HG03135 (cell line): ENCODE measurements around the gene SMARCE1.

Experiments used
- ATAC-seq: cut with Tn5 transposase; IDR thresholded peaks from one replicate; pipeline ENCODE4 v1.9.1; 2021; ENCODE audit warnings: mild to moderate bottlenecking, moderate library complexity; ENCODE audit not compliant: unreplicated experiment

The SMARCE1 gene

DNA sequence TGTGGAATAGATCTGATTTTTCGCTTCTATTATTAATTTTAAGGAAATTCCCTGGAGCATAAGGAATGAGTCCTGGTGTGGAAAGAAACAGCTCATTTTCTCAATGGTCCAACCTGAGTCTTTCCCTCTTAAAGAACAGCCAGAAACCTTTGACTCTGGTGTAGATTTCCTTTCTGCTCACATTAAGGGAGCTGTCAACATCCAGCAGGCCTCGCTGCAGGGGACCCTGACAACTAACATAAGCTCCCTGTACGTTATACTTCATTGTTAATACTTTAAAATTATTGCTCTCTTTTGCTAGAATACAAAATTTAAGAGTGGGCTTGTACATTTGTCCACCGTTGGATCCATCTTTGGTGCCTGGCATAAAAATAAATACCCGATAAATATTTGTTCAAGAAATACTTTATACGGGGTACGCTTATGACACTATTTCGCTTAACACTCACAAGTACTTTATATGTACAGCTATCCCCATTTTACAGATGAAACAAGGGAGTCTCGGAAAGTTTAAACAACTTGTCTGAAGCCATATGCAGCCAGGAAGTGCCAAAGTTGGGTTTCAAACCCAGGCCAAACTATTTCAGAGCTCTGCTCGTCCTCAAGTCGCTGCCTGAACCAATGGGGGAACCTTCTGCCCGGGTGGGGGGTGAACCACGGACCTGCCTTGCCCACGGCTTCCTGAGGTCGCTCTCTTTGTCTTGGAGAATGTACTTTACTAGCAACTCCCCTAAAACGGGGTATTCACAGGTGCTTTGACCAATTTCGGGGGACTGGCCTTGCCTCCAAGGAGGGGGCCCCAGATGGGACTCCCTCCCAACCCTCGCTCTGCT is 611 bp downstream of the SMARCE1 start:
- ATAC-seq: peak; percentile 38

- no peak for ATAC-seq
These were observed 1.7 kb downstream of the SMARCE1 start for GRCh38 chr17:40645943-40646342.

DNA sequence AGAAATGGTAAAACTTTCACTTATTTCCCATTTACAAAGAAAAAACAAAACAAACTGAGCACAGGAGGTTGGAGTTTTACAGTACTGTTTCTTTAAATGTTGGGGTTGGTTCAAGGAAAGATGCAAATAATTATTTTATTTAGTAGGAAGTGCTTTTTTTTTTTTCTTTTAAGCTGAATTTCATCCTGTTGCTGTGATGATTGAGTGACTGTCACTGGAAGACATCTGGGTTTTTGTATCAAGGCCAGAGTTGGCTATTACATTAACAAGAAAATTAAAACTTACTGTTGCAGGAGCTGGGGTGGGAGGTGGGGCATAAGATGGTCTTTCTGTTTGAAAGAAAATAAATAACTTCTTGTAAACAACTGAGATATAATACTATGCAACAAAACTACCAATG is 2.3 kb downstream of the SMARCE1 start:
- no peak for ATAC-seq

- no peak for ATAC-seq
These were observed 9.7 kb downstream of the SMARCE1 start for GRCh38 chr17:40637931-40638330.

GRCh38 chr17:40633871-40634270 is 13.7 kb downstream of the SMARCE1 start:
- ATAC-seq: no peak

DNA sequence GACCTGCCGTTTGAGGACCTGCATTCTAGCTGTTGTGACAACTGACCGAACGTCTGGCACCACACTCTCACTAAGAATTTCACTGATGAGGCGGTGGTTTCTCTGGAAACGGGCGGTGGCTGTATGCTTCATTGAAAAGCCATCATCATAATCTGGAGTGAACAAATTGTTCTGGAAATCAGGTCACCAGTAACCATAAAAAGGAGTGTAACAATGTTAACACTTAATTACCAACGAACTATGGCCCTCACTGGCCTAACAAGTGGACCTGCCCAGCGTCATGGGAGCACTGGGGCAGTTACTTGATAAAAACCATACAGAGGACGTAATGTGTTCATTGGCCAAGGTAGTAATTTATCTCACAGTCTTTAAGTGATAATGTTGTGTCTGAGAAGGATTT is 15.4 kb downstream of the SMARCE1 start:
- no peak for ATAC-seq

- ATAC-seq: no peak
These were observed 17.8 kb downstream of the SMARCE1 start for GRCh38 chr17:40629842-40630241.

GRCh38 chr17:40625311-40625710 is 22.3 kb downstream of the SMARCE1 start:
- ATAC-seq: no peak

DNA sequence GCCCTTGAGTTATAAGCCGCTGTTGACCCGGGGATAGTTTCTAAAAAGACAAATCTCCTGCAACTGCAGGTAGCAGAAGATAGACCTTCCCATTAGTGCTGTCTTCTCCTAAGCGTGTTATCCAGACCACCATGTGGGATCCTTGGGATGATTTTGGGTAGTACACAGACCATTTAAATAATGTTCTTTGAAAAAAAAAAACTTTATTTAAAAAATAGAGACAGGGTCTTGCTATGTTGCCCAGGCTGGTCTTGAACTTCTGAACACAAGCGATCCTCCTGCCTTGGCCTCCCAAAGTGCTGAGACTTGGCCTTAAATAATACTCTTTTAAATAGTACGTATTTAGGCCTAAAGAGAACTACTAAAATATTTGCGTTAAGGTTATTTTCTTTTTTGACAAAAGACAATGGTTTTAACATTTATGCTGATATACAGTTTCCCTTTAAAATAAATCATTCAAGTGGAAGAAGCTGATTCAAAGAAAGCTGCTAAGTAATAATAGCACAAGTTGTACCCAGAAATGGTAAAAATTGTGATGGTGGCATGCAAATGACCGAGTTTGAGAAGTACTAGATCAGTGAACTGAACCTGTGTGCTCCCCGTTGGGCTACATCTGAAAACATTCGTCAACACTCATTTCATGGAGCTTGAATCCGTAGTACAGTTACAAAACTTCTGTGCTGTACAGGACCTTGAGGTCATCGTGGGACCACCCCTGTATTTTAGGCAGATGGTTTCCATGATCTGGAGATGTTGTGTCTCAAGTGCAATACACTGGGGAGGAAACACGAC is 24.0 kb downstream of the SMARCE1 start:
- ATAC-seq: no peak

DNA sequence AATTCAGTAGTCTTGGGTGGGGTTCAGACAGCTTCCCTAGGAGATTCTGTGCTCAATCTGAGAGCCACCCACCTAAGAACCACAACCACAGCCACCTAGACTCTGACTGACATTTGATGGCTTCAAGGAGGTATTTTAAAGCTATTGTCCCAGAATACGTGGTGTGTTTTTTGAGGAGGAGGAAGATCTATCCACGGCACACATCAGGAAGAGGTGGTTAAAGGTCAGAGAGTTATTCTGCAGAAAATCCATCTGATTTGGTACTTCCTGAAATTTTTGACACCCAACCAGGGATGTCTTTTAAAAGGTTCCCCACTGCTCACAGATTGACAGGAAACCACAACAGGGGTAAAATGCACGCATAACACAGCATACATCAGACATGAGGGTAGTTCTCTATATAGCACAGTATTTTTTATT is 25.1 kb downstream of the SMARCE1 start:
- no peak for ATAC-seq

DNA sequence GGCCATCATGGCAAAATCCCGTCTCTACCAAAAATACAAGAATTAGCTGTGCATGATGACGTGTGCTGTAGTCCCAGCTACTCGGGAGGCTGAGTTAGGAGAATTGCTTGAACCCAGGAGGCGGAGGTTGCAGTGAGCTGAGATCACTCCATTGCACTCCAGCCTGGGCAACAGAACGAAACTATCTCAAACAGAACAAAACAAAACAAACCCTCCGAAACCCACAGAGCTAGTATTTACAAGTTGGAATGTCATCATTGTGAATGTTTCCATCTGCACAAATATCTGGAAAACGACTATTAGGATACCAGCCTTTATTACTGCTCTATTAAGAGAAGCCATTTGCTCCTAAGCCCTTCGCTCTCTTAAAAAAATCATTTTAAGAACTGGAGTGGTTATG is 26.0 kb downstream of the SMARCE1 start:
- no peak for ATAC-seq

- ATAC-seq: no peak
These were observed 26.6 kb downstream of the SMARCE1 start for GRCh38 chr17:40621019-40621418.

- no peak for ATAC-seq
These were observed 28.6 kb downstream of the SMARCE1 start for GRCh38 chr17:40618754-40619625.

DNA sequence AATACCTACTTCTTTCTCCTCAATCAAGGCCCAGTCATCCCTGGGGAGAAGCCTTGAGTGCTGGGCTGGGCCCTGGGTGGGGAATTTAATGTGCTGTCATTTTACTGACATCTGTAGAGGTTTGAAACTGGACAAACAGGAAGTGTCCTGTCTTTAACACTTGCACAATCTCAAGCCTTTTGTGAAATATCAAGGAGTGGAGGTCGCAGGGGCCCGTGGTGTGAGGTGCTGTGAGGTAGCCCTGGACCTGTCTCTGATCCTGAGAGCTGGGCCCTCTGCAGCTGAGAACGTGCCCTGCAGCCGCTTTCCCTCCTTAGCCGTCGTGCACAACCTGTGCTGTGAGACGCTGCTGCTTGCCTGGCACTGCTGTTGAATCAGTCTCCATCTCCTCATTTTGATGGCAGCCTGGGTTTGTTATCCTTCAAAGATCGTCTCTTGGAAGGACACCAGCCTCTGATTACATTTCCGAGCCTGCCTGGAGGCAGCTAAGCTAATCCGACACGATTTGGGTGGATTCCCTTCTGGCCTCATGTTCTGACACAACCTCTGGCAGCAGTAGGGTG is 29.9 kb downstream of the SMARCE1 start:
- no peak for ATAC-seq

DNA sequence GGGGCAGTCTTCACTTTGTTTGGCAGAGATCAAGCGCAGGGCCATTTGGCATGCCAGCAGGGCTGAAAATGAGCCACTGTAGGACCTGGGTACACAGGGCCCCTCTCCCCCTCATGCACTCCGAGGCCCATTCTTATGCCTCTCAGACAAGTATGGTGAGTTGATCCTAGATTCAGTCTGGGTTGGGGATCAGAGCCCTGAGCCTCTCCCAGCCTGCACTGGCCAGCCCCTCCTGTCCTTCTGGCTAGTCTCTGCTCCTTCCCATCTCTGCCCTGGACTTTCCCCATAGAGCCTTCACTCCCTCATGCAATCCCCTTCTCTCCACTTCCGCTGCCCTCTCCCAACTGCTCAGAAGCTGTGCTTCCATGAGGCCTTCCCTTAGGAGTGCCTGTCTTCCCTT is 31.0 kb downstream of the SMARCE1 start:
- ATAC-seq: no peak

- no peak for ATAC-seq
These were observed 31.7 kb downstream of the SMARCE1 start for GRCh38 chr17:40615841-40616476.

DNA sequence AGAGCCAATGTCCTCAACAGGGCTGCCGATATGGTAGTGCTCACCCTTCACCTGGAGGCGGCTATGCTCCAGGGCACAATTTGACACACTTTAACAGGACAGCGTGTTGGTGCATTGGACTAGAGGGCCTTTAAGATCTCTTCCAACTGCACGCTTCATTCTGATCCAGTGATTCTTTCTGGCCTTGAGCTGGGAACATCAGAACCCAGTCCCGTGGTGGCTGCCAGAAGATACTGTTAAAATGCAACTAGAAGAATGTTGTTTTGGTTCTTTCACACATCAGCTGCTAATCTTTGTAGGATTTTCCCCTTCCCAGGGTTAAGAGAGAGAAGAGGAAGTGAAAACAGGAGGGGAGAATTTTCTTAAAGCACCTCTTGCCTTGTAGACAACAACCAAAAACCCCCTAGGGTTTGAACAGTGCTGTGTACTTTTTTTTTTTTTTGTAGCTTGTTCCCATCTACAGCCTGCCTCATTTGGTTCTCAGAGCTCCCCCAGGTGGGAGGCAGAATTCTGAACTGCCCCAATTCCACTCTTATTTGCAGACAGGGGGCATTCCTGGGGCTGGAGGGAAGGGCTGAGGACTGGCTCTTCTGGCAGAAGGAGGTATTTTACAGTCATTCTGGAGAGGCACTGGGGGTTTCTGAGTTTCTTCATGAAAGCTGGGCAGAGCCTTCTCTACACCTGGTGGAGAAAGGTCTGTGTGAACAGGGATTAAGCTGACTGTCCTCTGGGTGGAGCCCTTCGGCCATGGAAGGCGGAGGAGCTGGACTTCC is 32.4 kb downstream of the SMARCE1 start:
- peak; percentile 58 for ATAC-seq

DNA sequence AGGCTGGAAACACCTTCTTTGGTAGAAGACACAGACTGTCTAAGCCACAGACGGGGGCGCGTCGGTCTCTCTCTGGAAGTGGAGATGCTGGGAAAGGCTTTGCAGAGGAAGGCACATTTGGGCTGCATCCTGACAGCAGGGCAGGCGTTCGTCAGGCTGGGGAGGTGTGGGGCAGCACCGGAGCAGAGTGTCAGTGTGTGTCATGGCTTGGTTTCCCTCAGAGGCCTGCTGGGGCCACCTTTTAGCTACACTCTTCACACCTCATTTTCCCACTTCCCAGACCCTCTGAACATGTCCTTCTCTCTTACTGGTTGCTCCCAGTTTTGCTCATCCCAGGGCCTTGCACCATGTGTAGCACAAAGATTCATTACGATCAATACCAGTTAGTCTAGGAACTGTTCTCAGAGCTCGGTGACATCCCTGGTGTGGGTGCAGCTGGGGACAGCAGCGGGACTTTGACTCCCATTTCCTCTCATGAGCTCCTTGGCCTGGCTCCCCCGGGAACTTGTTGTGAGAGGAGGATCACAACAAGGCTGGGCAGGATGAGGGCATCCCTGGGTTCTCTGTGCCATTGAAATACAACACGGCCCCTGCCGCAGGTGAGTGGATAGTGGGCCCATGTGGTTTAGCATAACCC is 33.1 kb downstream of the SMARCE1 start:
- no peak for ATAC-seq

DNA sequence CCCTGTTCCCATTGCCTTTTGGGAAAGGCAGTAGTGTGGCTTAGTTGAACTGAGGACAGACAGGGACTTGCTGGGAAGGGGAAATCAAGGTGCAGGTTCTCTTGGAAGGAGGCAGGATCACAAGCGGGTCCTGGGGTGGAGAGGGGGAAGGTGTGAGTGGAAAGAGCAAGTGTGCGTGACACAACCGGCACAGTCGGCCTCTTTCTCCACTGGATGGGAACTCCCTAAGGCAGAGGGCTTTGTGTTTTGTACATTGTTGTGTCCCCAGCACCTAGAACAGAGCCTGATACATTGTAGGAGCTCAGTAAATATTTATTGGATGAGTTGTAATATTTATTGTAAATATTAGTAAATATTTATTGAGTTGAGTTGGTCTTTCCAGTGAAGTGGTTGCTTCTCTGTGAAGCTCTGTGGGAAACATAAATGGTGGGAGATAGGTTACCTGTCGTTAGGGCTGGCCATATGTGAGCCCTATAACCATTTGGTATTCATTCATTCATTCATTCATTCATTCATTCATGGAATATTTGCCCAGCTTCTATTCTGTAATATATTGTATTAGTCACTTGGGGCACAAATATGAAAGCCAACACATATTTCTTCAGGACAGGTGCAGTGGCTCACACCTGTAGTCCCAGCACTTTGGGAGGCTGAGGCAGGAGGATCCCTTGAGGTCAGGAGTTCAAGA is 34.0 kb downstream of the SMARCE1 start:
- ATAC-seq: no peak
